HepG2 (cell line): ENCODE data around the gene FABP1. TPM values are rescaled to one million over a fixed set of nuclear protein-coding genes. Genes with fewer than 3 reads are reported as not detected.

Experiments used
- DNMT1 ChIP-seq: sonication (generic); formaldehyde crosslinking; IDR thresholded peaks from 2 replicates; pipeline ENCODE4 v1.5.1; 2020; ENCODE audit warnings: mild to moderate bottlenecking, missing genetic modification reagents
- ELK4 ChIP-seq: sonication (generic); formaldehyde crosslinking; IDR thresholded peaks from 2 replicates; pipeline ENCODE4 v1.9.0; 2021; ENCODE audit warnings: missing genetic modification reagents, borderline replicate concordance
- KDM1A ChIP-seq: IDR thresholded peaks from 2 replicates; pipeline ENCODE4 v1.6.1; 2016; ENCODE audit warnings: missing compliant biosample characterization
- KLF13 ChIP-seq: sonication (generic); formaldehyde crosslinking; IDR thresholded peaks from 2 replicates; pipeline ENCODE4 v1.4.0; 2020; ENCODE audit warnings: mild to moderate bottlenecking, missing genetic modification reagents
- MIER3 ChIP-seq: IDR thresholded peaks from 2 replicates; pipeline ENCODE4 v1.6.1; 2016; ENCODE audit warnings: missing compliant biosample characterization, borderline replicate concordance
- MLXIP ChIP-seq: sonication (generic); formaldehyde crosslinking; IDR thresholded peaks from 2 replicates; pipeline ENCODE4 v1.9.0; 2021; ENCODE audit warnings: missing genetic modification reagents, borderline replicate concordance
- NFE2L2 ChIP-seq: fragments of 150-350 bp; IDR thresholded peaks from 2 replicates; pipeline ENCODE4 v1.6.1; 2014; ENCODE audit warnings: low read length
- NPAS2 ChIP-seq: sonication (generic); formaldehyde crosslinking; IDR thresholded peaks from 2 replicates; pipeline ENCODE4 v1.8.0; 2022; ENCODE audit warnings: mild to moderate bottlenecking, missing genetic modification reagents, borderline replicate concordance
- POGK ChIP-seq: sonication (generic); formaldehyde crosslinking; conservative IDR thresholded peaks from 2 replicates; pipeline ENCODE4 v1.8.0; 2022; ENCODE audit warnings: mild to moderate bottlenecking, moderate library complexity, missing genetic modification reagents
- PRDM15 ChIP-seq: sonication (generic); formaldehyde crosslinking; IDR thresholded peaks from 2 replicates; pipeline ENCODE4 v1.4.0; 2020; ENCODE audit warnings: missing genetic modification reagents
- SUZ12 ChIP-seq: fragments of 150-350 bp; IDR thresholded peaks from 2 replicates; pipeline ENCODE4 v1.6.1; 2014; ENCODE audit warnings: low read depth, low read length
- TEAD2 ChIP-seq: sonication (generic); formaldehyde crosslinking; IDR thresholded peaks from 2 replicates; pipeline ENCODE4 v1.9.0; 2021; ENCODE audit warnings: missing genetic modification reagents
- TSC22D2 ChIP-seq: sonication (generic); formaldehyde crosslinking; IDR thresholded peaks from 2 replicates; pipeline ENCODE4 v1.5.1; 2020; ENCODE audit warnings: missing genetic modification reagents, mild to moderate bottlenecking, borderline replicate concordance
- ZFP37 ChIP-seq: sonication (generic); formaldehyde crosslinking; IDR thresholded peaks from 2 replicates; pipeline ENCODE4 v1.4.0; 2020; ENCODE audit warnings: missing genetic modification reagents, borderline replicate concordance
- ZNF232 ChIP-seq: sonication (generic); formaldehyde crosslinking; IDR thresholded peaks from 2 replicates; pipeline ENCODE4 v1.4.0; 2020; ENCODE audit warnings: missing genetic modification reagents, borderline replicate concordance
- ZNF337 ChIP-seq: sonication (generic); formaldehyde crosslinking; IDR thresholded peaks from 2 replicates; pipeline ENCODE4 v1.5.1; 2020; ENCODE audit warnings: missing genetic modification reagents, low read depth, mild to moderate bottlenecking, borderline replicate concordance
- ZNF512 ChIP-seq: sonication (generic); formaldehyde crosslinking; IDR thresholded peaks from 2 replicates; pipeline ENCODE4 v1.4.0; 2020; ENCODE audit warnings: mild to moderate bottlenecking, missing genetic modification reagents
- ZNF576 ChIP-seq: sonication (generic); formaldehyde crosslinking; IDR thresholded peaks from 2 replicates; pipeline ENCODE4 v1.4.0; 2020; ENCODE audit warnings: mild to moderate bottlenecking, missing genetic modification reagents
- polyA plus RNA-seq, 8 experiments: library from polyadenylated mRNA; depleted of rRNA in 3 of 8; stranded (reverse) in 7 of 8; unstranded in 1 of 8; fragments of >200 nt; fragmentation: Illumina TruSeq in 4 of 8; extraction: Trizol in 4 of 8; gene quantifications; 2 replicates each; pipeline versions ENCODE4 v1.2.1 to v1.2.3, GENCODE V29; 2011 to 2016; ENCODE audit warnings: low read depth in 4 of 8, missing spikeins in 1 of 8, mixed read lengths in 1 of 8; ENCODE audit not compliant: insufficient read depth in 1 of 8
- total RNA-seq, 5 experiments: library from RNA; depleted of rRNA; stranded (reverse); fragments of >200 nt; fragmentation: Illumina TruSeq; extraction: Trizol; gene quantifications; 2 replicates each; pipeline ENCODE4 v1.2.3, GENCODE V29; 2016; ENCODE audit warnings: low read depth in 1 of 5

Gene FABP1
- total and polyA plus RNA-seq, 2 of the 13 experiments (the other 11 are each of a cell fraction or from before 2014, with no cell fraction given) = 644 to 1,608 TPM

GRCh38 chr2:88139203-88139702 lies 11.4 kb upstream of the FABP1 start (continued):
- no peak for TF ChIP-seq ELK4 (CRISPR knock-in tag)
- no peak for TF ChIP-seq NFE2L2
- no peak for TF ChIP-seq TEAD2 (CRISPR knock-in tag)
- no peak for TF ChIP-seq ZFP37 (CRISPR knock-in tag)
- no peak for TF ChIP-seq KLF13 (CRISPR knock-in tag)
- no peak for TF ChIP-seq PRDM15
- no peak for TF ChIP-seq NPAS2 (CRISPR knock-in tag)
- TF ChIP-seq ZNF576 = no peak
- TF ChIP-seq POGK = no peak; the same call in 1 of the 2 replicates
- no peak for TF ChIP-seq MLXIP (CRISPR knock-in tag)
- TF ChIP-seq DNMT1 = no peak
- peak; percentile 76 for TF ChIP-seq MIER3 (CRISPR knock-in tag)
- TF ChIP-seq TSC22D2 (CRISPR knock-in tag) = peak; percentile 60; the same call in 1 of the 2 replicates
- no peak for TF ChIP-seq ZNF512 (CRISPR knock-in tag)
- no peak for TF ChIP-seq KDM1A (CRISPR knock-in tag)
- no peak for TF ChIP-seq SUZ12
- TF ChIP-seq ZNF232 (CRISPR knock-in tag) = peak; percentile 84; the same call in 1 of the 2 replicates
- TF ChIP-seq ZNF337 = no peak
